Activated naive CD8-positive, alpha-beta T cell (primary cell): Measurements from ENCODE around the gene RND3.

Experiments
- H3K27ac Mint-ChIP-seq: one replicate; pipeline ENCODE4 v1.8.0; 2021; ENCODE audit warnings: mixed read lengths
- H3K27me3 Mint-ChIP-seq: one replicate; pipeline ENCODE4 v1.8.0; 2021; ENCODE audit warnings: mixed read lengths
- H3K36me3 Mint-ChIP-seq: one replicate; pipeline ENCODE4 v1.8.0; 2021; ENCODE audit warnings: mixed read lengths
- H3K4me1 Mint-ChIP-seq: one replicate; pipeline ENCODE4 v1.8.0; 2021; ENCODE audit warnings: low read depth, mixed read lengths
- H3K4me3 Mint-ChIP-seq: one replicate; pipeline ENCODE4 v1.8.0; 2021; ENCODE audit warnings: mild to moderate bottlenecking, mixed read lengths
- H3K9me3 Mint-ChIP-seq: one replicate; pipeline ENCODE4 v1.8.0; 2021; ENCODE audit warnings: low read depth, mixed read lengths

Gene RND3

GRCh38 chr2:150484006-150484405 lies 3.5 kb downstream of the RND3 start:
- Mint-ChIP-seq H3K4me3 (no peak overlapping the region), H3K36me3 (no peaks in the 10 kb centered on the region), H3K27ac (no peak overlapping the region), H3K9me3 (no peaks in the 10 kb centered on the region), H3K27me3 (peaks cover 15% of the 10 kb centered on the region), H3K4me1 (peaks cover 12% of the 10 kb centered on the region)

- Mint-ChIP-seq H3K9me3 (no peaks in the 10 kb centered on the region), H3K4me3 (no peak overlapping the region), H3K27ac (no peak overlapping the region), H3K36me3 (no peaks in the 10 kb centered on the region), H3K4me1 (peaks cover 12% of the 10 kb centered on the region), H3K27me3 (peaks cover 13% of the 10 kb centered on the region)
Observed at GRCh38 chr2:150483532-150483931, 3.9 kb downstream of the RND3 start.

GRCh38 chr2:150482667-150483400 lies 4.6 kb downstream of the RND3 start:
- H3K4me3 Mint-ChIP-seq: no peak overlapping the region
- peaks cover 10% of the 10 kb centered on the region for H3K27me3 Mint-ChIP-seq

GRCh38 chr2:150482111-150482510 lies 5.4 kb downstream of the RND3 start:
- Mint-ChIP-seq H3K36me3 (no peaks in the 10 kb centered on the region), H3K4me3 (no peak overlapping the region), H3K27me3 (peaks cover 8% of the 10 kb centered on the region), H3K4me1 (peaks cover 9% of the 10 kb centered on the region), H3K9me3 (no peaks in the 10 kb centered on the region), H3K27ac (no peak overlapping the region)

More at GRCh38 chr2:150482667-150483400, 4.6 kb downstream of the RND3 start:
- Mint-ChIP-seq H3K27ac (no peak overlapping the region), H3K9me3 (no peaks in the 10 kb centered on the region), H3K4me1 (peaks cover 12% of the 10 kb centered on the region), H3K36me3 (no peaks in the 10 kb centered on the region)

DNA sequence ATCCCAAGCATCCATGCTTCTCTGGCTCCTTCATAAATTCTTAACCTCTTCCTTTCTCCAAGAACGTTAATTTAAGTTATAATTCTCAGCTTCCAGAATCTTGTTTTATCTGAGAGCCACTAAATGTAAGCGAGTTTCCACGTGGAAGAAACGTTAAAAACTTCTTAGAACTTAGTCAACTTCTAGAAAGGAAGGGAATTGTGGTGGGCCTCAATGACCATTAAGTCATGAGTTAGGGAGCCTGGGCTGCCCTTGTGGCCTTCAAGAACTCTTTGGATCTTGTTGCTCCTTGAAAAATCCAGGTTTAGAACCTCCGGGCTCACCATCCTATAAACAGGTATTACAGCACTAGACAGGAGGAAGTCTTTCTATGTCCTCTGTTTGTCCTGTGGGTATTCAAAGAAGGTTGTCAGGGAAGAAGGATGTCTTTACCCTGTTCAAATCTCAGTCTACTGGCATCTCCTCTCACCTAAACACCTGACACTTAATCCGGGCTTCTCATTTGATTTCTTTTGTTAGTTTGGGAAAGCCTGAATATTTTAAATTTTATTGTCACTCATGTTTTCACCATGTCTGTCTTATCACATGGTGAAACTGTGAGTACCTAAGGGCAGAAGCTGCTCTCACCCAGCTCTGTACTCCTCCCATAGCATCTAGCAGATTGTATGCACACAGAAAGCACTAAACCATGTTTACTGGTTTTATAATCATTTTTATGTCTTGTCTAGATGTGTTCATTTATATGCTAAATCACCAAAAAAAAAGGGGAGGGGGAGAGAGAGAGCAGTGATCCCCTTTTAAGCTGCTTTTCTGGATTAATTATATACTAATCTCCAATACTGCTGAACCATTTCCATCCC lies 6.3 kb downstream of the RND3 start:
- Mint-ChIP-seq H3K27me3 (peaks cover 1% of the 10 kb centered on the region), H3K36me3 (no peaks in the 10 kb centered on the region), H3K4me3 (no peak overlapping the region), H3K4me1 (peaks cover 3% of the 10 kb centered on the region), H3K9me3 (no peaks in the 10 kb centered on the region), H3K27ac (no peak overlapping the region)

- H3K4me1 Mint-ChIP-seq: no peaks in the 10 kb centered on the region
- H3K27me3 Mint-ChIP-seq: no peaks in the 10 kb centered on the region
- no peaks in the 10 kb centered on the region for H3K36me3 Mint-ChIP-seq
- H3K27ac Mint-ChIP-seq: no peak overlapping the region
- no peak overlapping the region for H3K4me3 Mint-ChIP-seq
- H3K9me3 Mint-ChIP-seq: no peaks in the 10 kb centered on the region
Observed at GRCh38 chr2:150480241-150480640, 7.2 kb downstream of the RND3 start.

DNA sequence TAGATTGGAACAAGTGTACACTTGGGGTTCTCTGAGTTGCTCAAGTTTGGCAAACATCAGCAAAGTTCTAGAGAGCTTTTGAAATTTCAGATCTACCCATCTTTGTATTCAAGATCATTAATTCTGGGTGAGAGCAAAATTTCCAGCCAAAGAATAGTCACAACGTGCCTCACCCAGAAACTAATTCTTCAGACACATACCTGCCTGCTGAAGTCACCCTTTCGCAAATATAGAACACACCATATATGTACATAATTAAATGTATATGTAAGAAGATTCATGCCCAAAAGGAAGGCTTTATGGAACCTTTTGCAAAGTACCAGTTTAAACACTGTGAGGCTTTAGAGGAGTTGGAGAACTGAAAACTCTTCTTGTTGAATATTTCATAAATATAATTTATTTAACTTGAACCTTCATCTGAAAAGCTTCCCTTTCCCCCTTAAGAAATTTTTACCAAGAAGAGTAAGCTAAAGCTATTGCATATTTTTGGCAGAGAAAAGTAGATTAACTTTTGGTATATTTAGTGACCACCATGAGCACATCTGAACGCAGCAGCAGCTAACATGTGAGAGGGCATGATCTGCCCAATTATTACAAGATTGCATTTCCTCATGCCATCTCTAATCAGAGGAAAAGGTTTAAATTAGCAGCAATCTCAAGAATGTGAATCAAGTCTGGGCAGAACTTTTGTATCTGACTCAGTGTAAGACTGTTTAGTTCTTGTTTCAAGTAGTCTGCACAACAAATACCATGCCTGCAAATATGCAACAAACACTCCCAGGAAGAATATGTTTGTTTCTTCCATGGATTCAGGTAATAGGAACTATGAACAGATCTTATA lies 8.2 kb downstream of the RND3 start:
- Mint-ChIP-seq H3K27ac (no peak overlapping the region), H3K9me3 (no peaks in the 10 kb centered on the region), H3K36me3 (no peaks in the 10 kb centered on the region), H3K4me3 (no peak overlapping the region), H3K27me3 (no peaks in the 10 kb centered on the region), H3K4me1 (no peaks in the 10 kb centered on the region)

GRCh38 chr2:150478200-150478974 lies 9.1 kb downstream of the RND3 start:
- H3K36me3 Mint-ChIP-seq: no peaks in the 10 kb centered on the region
- no peak overlapping the region for H3K4me3 Mint-ChIP-seq
- no peak overlapping the region for H3K27ac Mint-ChIP-seq
- H3K9me3 Mint-ChIP-seq: no peaks in the 10 kb centered on the region
- no peaks in the 10 kb centered on the region for H3K4me1 Mint-ChIP-seq
- no peaks in the 10 kb centered on the region for H3K27me3 Mint-ChIP-seq

DNA sequence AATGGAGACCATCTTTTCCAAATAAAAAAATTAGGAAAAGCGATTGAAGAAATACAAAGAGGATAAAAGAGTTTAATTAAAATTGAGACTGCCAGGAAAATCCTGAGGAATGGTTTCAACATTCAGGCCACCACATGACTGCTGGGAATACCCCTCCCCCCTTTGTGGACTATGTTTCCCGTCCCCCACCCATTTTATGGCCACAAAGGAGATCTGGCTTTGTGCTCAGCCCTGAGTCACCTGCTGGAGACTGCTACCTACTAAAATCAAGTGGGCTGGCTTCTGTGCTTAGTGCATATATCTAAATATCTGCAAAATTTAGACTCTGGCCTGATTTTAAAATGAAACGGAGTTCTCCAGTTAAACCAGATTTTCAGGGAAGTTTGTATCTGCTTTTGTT lies 10.1 kb downstream of the RND3 start:
- Mint-ChIP-seq H3K4me3 (no peak overlapping the region), H3K27me3 (no peaks in the 10 kb centered on the region), H3K36me3 (no peaks in the 10 kb centered on the region), H3K27ac (no peak overlapping the region), H3K9me3 (no peaks in the 10 kb centered on the region), H3K4me1 (no peaks in the 10 kb centered on the region)

DNA sequence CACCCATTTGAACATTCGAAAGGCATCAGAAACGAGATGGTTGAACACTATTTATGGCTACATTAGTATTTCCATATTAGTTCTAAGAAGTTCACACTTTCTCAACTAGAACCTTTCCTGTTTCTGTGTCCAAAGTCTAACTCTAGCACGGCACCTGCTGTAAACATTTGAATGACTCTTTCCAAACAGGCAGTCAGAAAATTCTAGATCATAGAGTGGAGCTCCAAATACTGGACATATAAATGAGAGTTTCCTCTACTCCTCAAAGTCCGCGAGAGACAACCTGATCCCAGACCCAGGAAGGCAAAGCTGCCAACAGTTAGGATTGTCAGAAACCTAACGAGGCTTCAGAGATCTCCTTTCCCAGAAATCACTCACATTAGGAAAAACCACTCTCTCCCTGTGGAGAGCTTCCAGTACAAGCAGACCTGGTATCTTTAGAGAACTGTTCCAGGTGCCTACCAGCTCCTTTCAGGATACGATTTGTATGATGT lies 10.6 kb downstream of the RND3 start:
- H3K27ac Mint-ChIP-seq: no peak overlapping the region
- no peaks in the 10 kb centered on the region for H3K27me3 Mint-ChIP-seq
- H3K9me3 Mint-ChIP-seq: no peaks in the 10 kb centered on the region
- H3K4me1 Mint-ChIP-seq: no peaks in the 10 kb centered on the region
- H3K36me3 Mint-ChIP-seq: no peaks in the 10 kb centered on the region
- no peak overlapping the region for H3K4me3 Mint-ChIP-seq

DNA sequence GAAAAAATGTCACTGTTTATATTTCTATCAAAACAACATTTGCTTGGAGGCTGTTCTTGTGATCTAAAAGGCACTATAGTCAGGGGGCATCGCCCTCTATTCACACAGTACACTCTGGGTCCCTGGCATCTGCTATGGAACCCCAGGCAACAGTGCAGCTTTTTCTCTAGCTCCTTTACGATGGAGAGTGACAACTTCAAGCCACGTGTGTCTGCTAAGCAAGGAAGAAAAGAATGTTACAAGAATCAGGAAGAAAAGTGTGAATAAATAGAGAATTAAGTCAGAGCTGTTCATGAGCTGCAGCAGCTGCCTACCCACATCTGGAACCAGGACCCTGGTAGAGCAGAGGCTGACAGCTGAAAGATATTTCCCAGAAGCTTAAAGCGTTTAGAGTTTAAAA lies 11.2 kb downstream of the RND3 start:
- H3K36me3 Mint-ChIP-seq: no peaks in the 10 kb centered on the region
- no peaks in the 10 kb centered on the region for H3K9me3 Mint-ChIP-seq
- no peak overlapping the region for H3K27ac Mint-ChIP-seq
- H3K27me3 Mint-ChIP-seq: no peaks in the 10 kb centered on the region
- no peaks in the 10 kb centered on the region for H3K4me1 Mint-ChIP-seq
- H3K4me3 Mint-ChIP-seq: no peak overlapping the region

DNA sequence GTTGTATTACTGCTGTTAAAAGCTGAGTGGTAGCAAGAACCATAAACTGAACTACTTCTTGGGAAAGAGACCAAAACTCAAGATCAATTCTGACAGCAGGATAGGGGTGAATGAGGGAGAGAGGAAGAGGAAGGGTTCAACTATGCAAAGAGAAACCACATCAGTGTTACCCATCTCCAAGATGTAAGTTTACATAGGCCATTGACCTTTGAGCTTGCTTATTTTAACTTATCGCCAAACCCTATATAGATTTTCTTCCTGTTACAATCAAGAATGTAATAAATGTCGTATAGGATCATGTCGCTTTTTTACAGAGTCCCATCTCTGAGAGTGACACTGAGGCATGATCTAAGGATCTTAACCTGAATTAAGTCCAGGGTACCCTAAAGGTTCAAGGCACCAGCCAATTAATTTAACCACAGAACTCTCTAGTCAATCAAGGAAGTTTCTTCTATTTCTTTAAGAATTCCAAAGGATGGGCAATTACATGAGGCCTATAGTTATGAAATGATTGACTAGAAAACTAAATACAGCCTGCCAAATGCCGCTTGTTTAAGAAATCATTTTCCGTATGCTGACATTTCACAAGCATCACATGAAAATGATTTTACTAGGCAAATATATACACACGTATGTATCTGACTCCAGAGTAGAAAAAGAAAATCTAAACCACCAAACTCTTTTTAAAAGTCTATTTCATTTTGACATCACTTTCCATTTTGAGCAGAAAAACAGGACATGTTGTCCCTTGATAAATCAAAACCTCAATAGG lies 11.8 kb downstream of the RND3 start:
- no peaks in the 10 kb centered on the region for H3K27me3 Mint-ChIP-seq
- no peak overlapping the region for H3K27ac Mint-ChIP-seq
- no peaks in the 10 kb centered on the region for H3K36me3 Mint-ChIP-seq
- H3K4me3 Mint-ChIP-seq: no peak overlapping the region
- no peaks in the 10 kb centered on the region for H3K9me3 Mint-ChIP-seq
- no peaks in the 10 kb centered on the region for H3K4me1 Mint-ChIP-seq

- H3K27ac Mint-ChIP-seq: no peak overlapping the region
- H3K4me1 Mint-ChIP-seq: no peaks in the 10 kb centered on the region
- H3K27me3 Mint-ChIP-seq: no peaks in the 10 kb centered on the region
- no peak overlapping the region for H3K4me3 Mint-ChIP-seq
- no peaks in the 10 kb centered on the region for H3K9me3 Mint-ChIP-seq
- no peaks in the 10 kb centered on the region for H3K36me3 Mint-ChIP-seq
Observed at GRCh38 chr2:150474326-150475074, 13.0 kb downstream of the RND3 start.
